B cell (primary cell): Measurements from ENCODE around the gene CYB5A. TPM values are rescaled to one million over a fixed set of nuclear protein-coding genes. Genes with fewer than 3 reads are reported as not detected.
"Not testable (repeated sequence)": the region's sequence is repeated elsewhere in the genome, so short reads cannot be mapped to it uniquely, and the experiment has no call there.

Experiments
- ATAC-seq: fragments of 200-7000 bp; cut with Tn5 transposase; one replicate; pipeline ENCODE4 v1.10.0; 2021; ENCODE audit warnings: low read depth, mild to moderate bottlenecking, moderate number of reproducible peaks, moderate library complexity
- CTCF ChIA-PET: fragments of 350-600 bp; sonication (Branson Sonifier 250); formaldehyde crosslinking; loops from one replicate; lab custom pipeline; 2021; ENCODE audit warnings: antibody characterized with exemption, inconsistent platforms; lab: Charles Lee
- POLR2A ChIA-PET: fragments of 350-600 bp; sonication (Branson Sonifier 250); formaldehyde crosslinking; loops from one replicate; lab custom pipeline; 2021; ENCODE audit warnings: antibody characterized with exemption; lab: Charles Lee
- DNase-seq: peaks from one replicate; pipeline ENCODE4 v3.0.0; 2013
- H2AFZ ChIP-seq: 2 replicates; pipeline ENCODE4 v1.6.1; 2012; ENCODE audit warnings: mild to moderate bottlenecking, low read depth, low read length; ENCODE audit not compliant: insufficient read depth, poor library complexity, severe bottlenecking
- H3K27ac ChIP-seq, 2 donors: 1 replicate in 1 of 2; 2 replicates in 1 of 2; pipeline ENCODE4 v1.5.1; 2012 to 2013; ENCODE audit warnings: low read length in 2 of 2, mild to moderate bottlenecking in 2 of 2, moderate library complexity in 1 of 2
- H3K27me3 ChIP-seq, 4 experiments: fragments of 200-600 bp in 1 of 4; sonication (generic) in 1 of 4; replicated peaks in 1 of 4; 1 replicate in 2 of 4; 2 replicates in 2 of 4; pipeline versions ENCODE4 v1.6.1 to v1.7.0; 2013 to 2016; ENCODE audit warnings: low read length in 3 of 4, mild to moderate bottlenecking in 2 of 4, mixed read lengths in 1 of 4, moderate library complexity in 1 of 4; ENCODE audit not compliant: insufficient read depth in 4 of 4, control insufficient read depth in 3 of 4; ENCODE audit errors: control extremely low read depth in 1 of 4
- H3K36me3 ChIP-seq, 2 experiments: replicated peaks in 1 of 2; 1 replicate in 1 of 2; 2 replicates in 1 of 2; pipeline versions ENCODE4 v1.6.1 to v1.7.1; 2013; ENCODE audit warnings: low read length in 1 of 2; ENCODE audit not compliant: insufficient read depth in 2 of 2, control insufficient read depth in 1 of 2; ENCODE audit errors: control extremely low read depth in 1 of 2, extremely low read depth in 1 of 2
- H3K4me1 ChIP-seq, 2 donors: fragments of 200-600 bp in 1 of 2; sonication (generic) in 1 of 2; 1 replicate in 1 of 2; 2 replicates in 1 of 2; pipeline versions ENCODE4 v1.5.1 to v1.6.1; 2013 to 2017; ENCODE audit warnings: low read length in 2 of 2; ENCODE audit not compliant: control insufficient read depth in 2 of 2, insufficient read depth in 2 of 2
- H3K4me2 ChIP-seq: replicated peaks from 2 replicates; pipeline ENCODE3; 2012; ENCODE audit warnings: mild to moderate bottlenecking, low read depth, low read length; ENCODE audit not compliant: poor library complexity, severe bottlenecking
- H3K4me3 ChIP-seq, 5 experiments: fragments of 200-600 bp in 1 of 5; sonication (generic) in 1 of 5; 1 replicate in 3 of 5; 2 replicates in 2 of 5; pipeline versions ENCODE4 v1.5.1 to v1.7.0; 2011 to 2016; ENCODE audit warnings: low read length in 4 of 5, mild to moderate bottlenecking in 4 of 5, low read depth in 2 of 5, control low read depth in 1 of 5, moderate library complexity in 1 of 5; ENCODE audit not compliant: insufficient read depth in 1 of 5; ENCODE audit errors: control extremely low read depth in 1 of 5, extremely low read depth in 1 of 5
- H3K79me2 ChIP-seq: fragments of 200-600 bp; sonication (generic); one replicate; pipeline ENCODE4 v1.6.0; 2016; ENCODE audit warnings: low read length; ENCODE audit not compliant: control insufficient read depth, insufficient read depth
- H3K9ac ChIP-seq: fragments of 200-600 bp; sonication (generic); 2 replicates; pipeline ENCODE4 v1.6.1; 2017; ENCODE audit warnings: mild to moderate bottlenecking, low read length, moderate library complexity
- H3K9me3 ChIP-seq, 3 donors: one replicate each; pipeline versions ENCODE4 v1.6.1 to v1.7.1; 2013; ENCODE audit warnings: low read length in 2 of 3; ENCODE audit not compliant: control insufficient read depth in 2 of 3, insufficient read depth in 1 of 3; ENCODE audit errors: control extremely low read depth in 1 of 3
- H4K20me1 ChIP-seq: 2 replicates; pipeline ENCODE4 v1.6.0; 2012; ENCODE audit warnings: mild to moderate bottlenecking, low read length; ENCODE audit not compliant: insufficient read depth, control insufficient read depth, poor library complexity, severe bottlenecking
- H3K27ac Mint-ChIP-seq: one replicate; pipeline ENCODE4 v1.8.0; 2021; ENCODE audit warnings: mixed read lengths
- H3K27me3 Mint-ChIP-seq: one replicate; pipeline ENCODE4 v1.8.0; 2021; ENCODE audit warnings: mixed read lengths
- H3K4me1 Mint-ChIP-seq: one replicate; pipeline ENCODE4 v1.8.0; 2021; ENCODE audit warnings: mixed read lengths
- H3K4me3 Mint-ChIP-seq: one replicate; pipeline ENCODE4 v1.8.0; 2021; ENCODE audit warnings: mixed read lengths
- H3K9me3 Mint-ChIP-seq: one replicate; pipeline ENCODE4 v1.8.0; 2022; ENCODE audit warnings: mixed read lengths; ENCODE audit not compliant: insufficient read depth
- EZH2 ChIP-seq: IDR thresholded peaks from 2 replicates; pipeline ENCODE4 v1.6.1; 2012; ENCODE audit warnings: borderline replicate concordance, low read depth, mild to moderate bottlenecking, moderate library complexity, low read length; ENCODE audit not compliant: insufficient read depth, poor library complexity, severe bottlenecking
- WGBS: methylation state at CpG from one replicate; pipeline ENCODE4 v1.1.5; 2013; ENCODE audit warnings: missing lambda C conversion rate; ENCODE audit not compliant: insufficient coverage; 5-methylcytosine and 5-hydroxymethylcytosine counted together
- intact Hi-C: fragments of 100-400 bp; cut with micrococcal nuclease; formaldehyde crosslinking; loops from one replicate; pipeline ENCODE4 v1.10.0; 2022
- polyA plus RNA-seq: library from polyadenylated mRNA; depleted of rRNA; stranded (reverse); fragments of >200 nt; gene quantifications from 2 replicates; pipeline ENCODE4 v1.2.3, GENCODE V29; 2012
- total RNA-seq, 2 donors: library from RNA; stranded (reverse); fragments of 120-200 nt in 1 of 2; gene quantifications; 1 replicate in 1 of 2; 2 replicates in 1 of 2; pipeline versions ENCODE4 v1.2.3 to v1.2.4, GENCODE V29; 2013 to 2022
- TF ChIP-seq, protein P1 (sequence below): fragments of 200-600 bp; IDR thresholded peaks from one replicate; pipeline ENCODE4 v1.8.0; 2022; ENCODE audit warnings: antibody characterized with exemption, mild to moderate bottlenecking

CYB5A gene
- total and polyA plus RNA-seq, 2 donors (not counting 1 experiment from before 2014, with no cell fraction given), result 46.9 to 217 TPM

DNA sequence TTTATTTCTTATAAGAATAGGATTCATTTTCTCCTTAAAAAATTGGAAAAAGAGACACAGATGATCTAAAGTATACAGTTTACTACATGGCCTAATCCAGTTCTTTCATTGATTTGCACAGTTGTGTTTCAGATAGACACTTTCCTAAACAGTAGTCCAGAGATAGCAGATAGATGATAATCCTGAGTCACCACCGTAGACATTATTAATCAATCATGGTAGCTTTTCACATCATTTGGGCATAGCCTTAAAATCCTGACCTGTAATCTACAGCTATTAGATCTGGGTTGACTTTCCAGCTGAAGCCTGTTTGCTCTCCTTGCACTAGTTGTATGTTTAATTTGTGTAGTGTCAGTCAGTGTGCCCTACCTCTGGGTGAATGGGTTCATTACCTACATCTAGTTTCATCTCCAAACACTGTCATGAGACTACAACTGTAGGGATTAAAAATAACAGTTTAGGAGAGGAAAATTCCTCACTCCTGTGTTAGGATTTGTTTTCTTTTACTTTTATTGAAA, 38.0 kb upstream of the CYB5A start:
- Histone ChIP-seq H4K20me1 (no peaks in the 10 kb centered on the region), H3K79me2 (no peaks in the 10 kb centered on the region), H3K4me1 (peaks cover 19 to 21% of the 10 kb centered on the region in 2 donors), H3K9ac (no peak overlapping the region), H3K4me3 (no peak overlapping the region), H3K27ac (no peak overlapping the region), H3K36me3 (no peaks in the 10 kb centered on the region), H3K9me3 (peaks cover 0 to 5% (median 4%) of the 10 kb centered on the region in 3 donors), H3K4me2 (no peak overlapping the region), H2AFZ (no peak overlapping the region), H3K27me3 (no peaks in the 10 kb centered on the region)
- ATAC-seq, result no peak
- peaks cover 5% of the 10 kb centered on the region for H3K9me3 Mint-ChIP-seq
- POLR2A ChIA-PET, result no interaction called here
- H3K4me1 Mint-ChIP-seq, result peaks cover 31% of the 10 kb centered on the region
- peaks cover 9% of the 10 kb centered on the region for H3K27me3 Mint-ChIP-seq
- WGBS, result 80% methylated on average over 1 of the region's 1 CpG
- TF ChIP-seq, protein P1, sequence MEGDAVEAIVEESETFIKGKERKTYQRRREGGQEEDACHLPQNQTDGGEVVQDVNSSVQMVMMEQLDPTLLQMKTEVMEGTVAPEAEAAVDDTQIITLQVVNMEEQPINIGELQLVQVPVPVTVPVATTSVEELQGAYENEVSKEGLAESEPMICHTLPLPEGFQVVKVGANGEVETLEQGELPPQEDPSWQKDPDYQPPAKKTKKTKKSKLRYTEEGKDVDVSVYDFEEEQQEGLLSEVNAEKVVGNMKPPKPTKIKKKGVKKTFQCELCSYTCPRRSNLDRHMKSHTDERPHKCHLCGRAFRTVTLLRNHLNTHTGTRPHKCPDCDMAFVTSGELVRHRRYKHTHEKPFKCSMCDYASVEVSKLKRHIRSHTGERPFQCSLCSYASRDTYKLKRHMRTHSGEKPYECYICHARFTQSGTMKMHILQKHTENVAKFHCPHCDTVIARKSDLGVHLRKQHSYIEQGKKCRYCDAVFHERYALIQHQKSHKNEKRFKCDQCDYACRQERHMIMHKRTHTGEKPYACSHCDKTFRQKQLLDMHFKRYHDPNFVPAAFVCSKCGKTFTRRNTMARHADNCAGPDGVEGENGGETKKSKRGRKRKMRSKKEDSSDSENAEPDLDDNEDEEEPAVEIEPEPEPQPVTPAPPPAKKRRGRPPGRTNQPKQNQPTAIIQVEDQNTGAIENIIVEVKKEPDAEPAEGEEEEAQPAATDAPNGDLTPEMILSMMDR, result no peak
- TF ChIP-seq EZH2, result no peak
- CTCF ChIA-PET, result interaction anchor here (1.2 to 1.3 kb wide), 3 partner anchors 10 to 132 kb away, joined by 3 to 6 read pairs (median 4); no protein-coding TSS in a partner anchor
- no peak overlapping the region for H3K4me3 Mint-ChIP-seq
- intact Hi-C loops, result no loop called here
- no peak overlapping the region for H3K27ac Mint-ChIP-seq
- no peak for DNase-seq

DNA sequence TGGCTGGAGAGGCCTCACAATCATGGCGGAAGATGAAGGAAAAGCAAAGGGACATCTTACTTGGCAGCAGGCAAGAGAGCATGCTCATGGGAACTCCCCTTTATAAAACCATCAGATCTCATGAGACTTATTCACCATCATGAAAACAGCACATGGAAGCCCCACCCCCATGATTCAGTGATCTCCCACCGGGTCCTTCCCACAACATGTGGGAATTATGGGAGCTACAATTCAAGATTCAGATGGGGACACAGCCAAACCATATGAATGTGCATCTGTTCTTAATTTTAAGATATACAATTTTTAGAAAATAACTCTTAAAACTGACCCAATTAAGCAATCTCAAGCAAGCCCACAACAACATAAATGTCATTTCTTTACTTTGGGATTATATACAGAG, 36.4 kb upstream of the CYB5A start:
- Histone ChIP-seq H3K79me2 (no peaks in the 10 kb centered on the region), H4K20me1 (no peaks in the 10 kb centered on the region), H3K27ac (no peak overlapping the region), H3K4me1 (peaks cover 4 to 6% of the 10 kb centered on the region in 2 donors), H3K4me2 (no peak overlapping the region), H3K36me3 (no peaks in the 10 kb centered on the region), H3K27me3 (no peaks in the 10 kb centered on the region), H3K4me3 (no peak overlapping the region), H2AFZ (no peak overlapping the region), H3K9ac (no peak overlapping the region), H3K9me3 (peaks cover 0 to 3% (median 2%) of the 10 kb centered on the region in 3 donors)
- H3K9me3 Mint-ChIP-seq, result peaks cover 2% of the 10 kb centered on the region
- no CpG with 5 or more reads among the region's 2 CpGs for WGBS
- peaks cover 15% of the 10 kb centered on the region for H3K4me1 Mint-ChIP-seq
- no peak overlapping the region for H3K4me3 Mint-ChIP-seq
- TF ChIP-seq, protein P1, result no peak
- TF ChIP-seq EZH2, result no peak
- no peak overlapping the region for H3K27ac Mint-ChIP-seq
- CTCF ChIA-PET, result interaction anchor here (2.3 kb wide), 1 partner anchor 14 kb away, joined by 10 read pairs; no protein-coding TSS in a partner anchor
- DNase-seq (no peak), ATAC-seq (no peak)
- H3K27me3 Mint-ChIP-seq, result peaks cover 11% of the 10 kb centered on the region
- intact Hi-C loops, result no loop called here
- POLR2A ChIA-PET, result no interaction called here

GRCh38 chr18:74326791-74327190, 35.0 kb upstream of the CYB5A start:
- H3K79me2 ChIP-seq, H3K9ac ChIP-seq, H3K9me3 Mint-ChIP-seq, H3K4me3 ChIP-seq, intact Hi-C loops, DNase-seq, H3K27ac ChIP-seq, H2AFZ ChIP-seq, H3K4me1 Mint-ChIP-seq, H3K4me3 Mint-ChIP-seq, H3K4me1 ChIP-seq, H3K9me3 ChIP-seq, H3K27ac Mint-ChIP-seq, H4K20me1 ChIP-seq, ATAC-seq, POLR2A ChIA-PET, H3K4me2 ChIP-seq, H3K27me3 ChIP-seq, H3K36me3 ChIP-seq: not testable (repeated sequence)
- no CpG with 5 or more reads among the region's 3 CpGs for WGBS
- CTCF ChIA-PET, result interaction anchor here (2.3 kb wide), 1 partner anchor 15 kb away, joined by 10 read pairs; no protein-coding TSS in a partner anchor
- peaks cover 11% of the 10 kb centered on the region for H3K27me3 Mint-ChIP-seq
